ENCODE measurements around the gene BHLHA15. TPM values are rescaled to one million over a fixed set of nuclear protein-coding genes. Genes with fewer than 3 reads are reported as not detected.

BHLHA15 gene
- 0.32 to 1.2 TPM in 2 of 3 replicates, not detected in the other for total RNA-seq
- long read RNA-seq, partial matches to known transcripts, result 0 of 3 reads
- long read RNA-seq, other reads (novel, unspliced or antisense), result 0 of 3 reads

- DNase-seq (ENCODE audit: low spot score), result peak; percentile 84
- peaks cover 5% of the 10 kb centered on the region for H3K4me1 Mint-ChIP-seq (ENCODE audit: low read depth)
- no peaks in the 10 kb centered on the region for H3K27me3 Mint-ChIP-seq (ENCODE audit: low read depth)
- H3K27ac Mint-ChIP-seq (ENCODE audit: unreplicated experiment), result no peak within 1 kb of the TSS
- peak within 1 kb of the TSS; percentile 55 for H3K4me3 Mint-ChIP-seq (ENCODE audit: unreplicated experiment)
- H3K9me3 Mint-ChIP-seq (ENCODE audit: low read depth), result no peaks in the 10 kb centered on the region
- TF ChIP-seq CTCF (IDR thresholded peaks at IDR 0.05), result no peak
- peaks cover 6% of the 10 kb centered on the region for H3K36me3 Mint-ChIP-seq (ENCODE audit: low read depth)
These were observed at the start of gene BHLHA15 for GRCh38 chr7:98211221-98211675. Gene BHLHA15, plus strand, starts transcription at chr7:98211439. Its CDS starts 871 bp downstream, at chr7:98212310.

- no peak overlapping the region for H3K27ac Mint-ChIP-seq (ENCODE audit: unreplicated experiment)
- no peaks in the 10 kb centered on the region for H3K9me3 Mint-ChIP-seq (ENCODE audit: low read depth)
- peaks cover 9% of the 10 kb centered on the region for H3K4me1 Mint-ChIP-seq (ENCODE audit: low read depth)
- DNase-seq (ENCODE audit: low spot score), result no peak
- no peaks in the 10 kb centered on the region for H3K27me3 Mint-ChIP-seq (ENCODE audit: low read depth)
- TF ChIP-seq CTCF (IDR thresholded peaks at IDR 0.05), result no peak
- no peak overlapping the region for H3K4me3 Mint-ChIP-seq (ENCODE audit: unreplicated experiment)
- peaks cover 5% of the 10 kb centered on the region for H3K36me3 Mint-ChIP-seq (ENCODE audit: low read depth)
These were observed 48.5 kb upstream of the BHLHA15 start for GRCh38 chr7:98162758-98163157.

GRCh38 chr7:98163269-98163668 lies 48.0 kb upstream of the BHLHA15 start:
- H3K4me3 Mint-ChIP-seq (ENCODE audit: unreplicated experiment), result no peak overlapping the region
- H3K9me3 Mint-ChIP-seq (ENCODE audit: low read depth), result no peaks in the 10 kb centered on the region
- H3K36me3 Mint-ChIP-seq (ENCODE audit: low read depth), result peaks cover 5% of the 10 kb centered on the region
- no peaks in the 10 kb centered on the region for H3K27me3 Mint-ChIP-seq (ENCODE audit: low read depth)
- H3K4me1 Mint-ChIP-seq (ENCODE audit: low read depth), result peaks cover 9% of the 10 kb centered on the region
- DNase-seq (ENCODE audit: low spot score), result no peak
- no peak for TF ChIP-seq CTCF (IDR thresholded peaks at IDR 0.05)
- peak overlapping the region; percentile 27 for H3K27ac Mint-ChIP-seq (ENCODE audit: unreplicated experiment)

GRCh38 chr7:98163704-98164494 lies 47.3 kb upstream of the BHLHA15 start:
- Mint-ChIP-seq H3K27me3 (ENCODE audit: low read depth) (no peaks in the 10 kb centered on the region), H3K4me1 (ENCODE audit: low read depth) (peaks cover 9% of the 10 kb centered on the region), H3K4me3 (ENCODE audit: unreplicated experiment) (no peak overlapping the region), H3K36me3 (ENCODE audit: low read depth) (peaks cover 5% of the 10 kb centered on the region), H3K9me3 (ENCODE audit: low read depth) (no peaks in the 10 kb centered on the region), H3K27ac (ENCODE audit: unreplicated experiment) (peak overlapping the region; percentile 86)
- TF ChIP-seq CTCF (IDR thresholded peaks at IDR 0.05), result no peak
- DNase-seq (ENCODE audit: low spot score), result no peak

- H3K27ac Mint-ChIP-seq (ENCODE audit: unreplicated experiment), result no peak overlapping the region
- H3K36me3 Mint-ChIP-seq (ENCODE audit: low read depth), result no peaks in the 10 kb centered on the region
- peaks cover 9% of the 10 kb centered on the region for H3K4me1 Mint-ChIP-seq (ENCODE audit: low read depth)
- no peaks in the 10 kb centered on the region for H3K9me3 Mint-ChIP-seq (ENCODE audit: low read depth)
- TF ChIP-seq CTCF (IDR thresholded peaks at IDR 0.05), result peak; percentile 81
- DNase-seq (ENCODE audit: low spot score), result no peak
- no peak overlapping the region for H3K4me3 Mint-ChIP-seq (ENCODE audit: unreplicated experiment)
- no peaks in the 10 kb centered on the region for H3K27me3 Mint-ChIP-seq (ENCODE audit: low read depth)
These were observed 45.2 kb upstream of the BHLHA15 start for GRCh38 chr7:98165827-98166667.
